GM21619 (cell line): Measurements from ENCODE around the gene HECTD4.
"Not testable (repeated sequence)": the region's sequence is repeated elsewhere in the genome, so short reads cannot be mapped to it uniquely, and the experiment has no call there.

ENCODE experiments used
- ATAC-seq: cut with Tn5 transposase; IDR thresholded peaks from one replicate; pipeline ENCODE4 v1.9.1; 2021; ENCODE audit not compliant: unreplicated experiment

Gene HECTD4

DNA sequence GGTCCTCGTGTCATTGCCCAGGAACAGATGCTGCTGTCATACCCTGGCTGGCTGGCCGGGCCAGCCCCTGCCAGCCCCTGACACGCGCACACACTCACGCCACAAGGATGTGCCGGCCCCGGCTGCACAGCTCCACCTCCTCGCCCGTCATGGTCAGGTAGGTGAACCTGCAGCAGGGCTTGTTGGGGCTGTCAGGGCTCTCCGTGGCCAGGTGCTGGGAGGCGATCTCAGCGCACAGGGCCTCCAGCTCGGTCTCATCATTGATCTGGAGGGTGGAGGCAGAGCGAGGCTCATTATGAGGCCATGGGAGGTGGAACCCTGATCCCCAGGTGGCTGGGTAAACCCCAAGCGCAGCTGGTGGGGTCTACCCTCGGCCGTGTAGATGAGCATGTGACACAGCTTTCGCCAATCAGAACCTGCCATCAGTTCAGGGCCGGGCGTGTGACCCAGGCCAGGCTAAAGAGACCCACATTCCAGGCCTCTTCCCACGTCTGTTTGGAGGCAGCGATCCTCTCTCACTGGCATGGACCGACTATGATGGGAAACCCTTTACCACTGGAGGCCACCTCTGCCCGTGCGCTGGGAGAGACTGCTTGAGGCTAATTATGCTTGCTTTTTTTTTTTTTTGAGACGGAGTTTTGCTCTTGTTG is 218.1 kb downstream of the HECTD4 start:
- ATAC-seq: no peak

GRCh38 chr12:112163471-112163991 is 218.7 kb downstream of the HECTD4 start:
- ATAC-seq: no peak

GRCh38 chr12:112163056-112163455 is 219.2 kb downstream of the HECTD4 start:
- no peak for ATAC-seq

DNA sequence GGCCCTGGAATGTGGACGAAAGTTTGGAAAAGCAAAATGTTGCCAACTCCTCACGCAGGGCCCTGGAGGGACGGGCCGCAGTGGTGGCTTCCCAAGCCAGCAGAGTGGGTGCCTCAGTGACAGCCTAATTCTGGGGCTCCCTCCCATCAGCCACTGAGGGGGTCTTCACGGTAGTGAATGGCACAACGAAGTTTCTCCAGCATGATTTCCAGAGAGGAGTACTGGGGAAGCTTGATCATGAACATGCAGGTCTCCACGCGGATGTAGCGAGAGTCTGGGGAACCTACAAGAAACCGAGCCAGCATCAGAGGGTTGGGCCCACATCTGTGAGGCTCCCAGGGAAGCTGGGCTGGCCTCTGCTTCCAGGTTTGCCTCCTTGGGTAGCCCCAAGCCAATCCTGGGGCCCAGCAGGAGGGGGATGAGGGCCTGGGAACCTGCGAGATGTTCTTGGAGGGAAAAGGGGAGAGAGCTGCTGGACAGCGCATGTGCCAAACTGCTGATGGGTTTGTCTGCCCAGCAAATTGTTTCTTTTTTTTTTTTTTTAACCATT is 219.9 kb downstream of the HECTD4 start:
- ATAC-seq: no peak

DNA sequence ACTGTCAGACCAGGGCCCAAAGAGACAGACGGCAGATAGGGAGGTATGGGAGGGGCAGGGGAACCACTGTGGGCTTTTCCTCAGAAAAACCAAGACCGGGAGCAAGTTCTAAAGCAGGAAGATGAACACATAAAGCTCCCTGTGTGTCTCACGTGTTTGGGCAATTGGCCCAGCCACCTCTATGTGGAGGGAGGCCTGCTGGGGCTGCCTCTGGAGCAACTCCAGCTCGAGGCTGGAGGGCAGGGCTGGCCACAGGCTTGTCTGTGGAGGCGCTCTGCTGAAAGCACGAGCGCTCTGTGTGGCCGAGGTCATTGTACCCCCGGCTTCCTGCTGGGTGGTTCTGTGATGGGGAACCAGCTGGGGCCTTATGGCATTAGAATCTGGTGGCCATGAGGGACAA is 220.5 kb downstream of the HECTD4 start:
- ATAC-seq: no peak

DNA sequence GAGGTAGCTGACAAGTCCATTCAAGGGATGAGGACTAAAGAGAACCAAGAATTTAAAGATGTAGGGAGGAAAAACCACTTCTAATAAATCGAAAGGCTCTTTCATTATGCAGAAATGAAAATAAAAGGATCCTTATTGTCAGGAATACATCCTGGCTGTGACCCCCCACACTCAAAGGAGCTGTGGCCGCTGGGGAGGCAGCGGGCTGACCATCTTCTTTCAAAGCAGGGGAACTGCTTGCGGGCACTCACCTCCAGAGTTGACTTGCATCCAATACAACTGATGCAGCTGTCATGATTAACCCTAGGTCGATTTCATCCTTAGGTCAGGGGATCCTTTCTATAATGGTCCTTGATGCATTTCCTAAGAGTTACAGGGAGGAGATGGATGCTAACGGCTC is 221.6 kb downstream of the HECTD4 start:
- ATAC-seq: no peak

GRCh38 chr12:112159146-112159541 is 223.1 kb downstream of the HECTD4 start:
- no peak for ATAC-seq

DNA sequence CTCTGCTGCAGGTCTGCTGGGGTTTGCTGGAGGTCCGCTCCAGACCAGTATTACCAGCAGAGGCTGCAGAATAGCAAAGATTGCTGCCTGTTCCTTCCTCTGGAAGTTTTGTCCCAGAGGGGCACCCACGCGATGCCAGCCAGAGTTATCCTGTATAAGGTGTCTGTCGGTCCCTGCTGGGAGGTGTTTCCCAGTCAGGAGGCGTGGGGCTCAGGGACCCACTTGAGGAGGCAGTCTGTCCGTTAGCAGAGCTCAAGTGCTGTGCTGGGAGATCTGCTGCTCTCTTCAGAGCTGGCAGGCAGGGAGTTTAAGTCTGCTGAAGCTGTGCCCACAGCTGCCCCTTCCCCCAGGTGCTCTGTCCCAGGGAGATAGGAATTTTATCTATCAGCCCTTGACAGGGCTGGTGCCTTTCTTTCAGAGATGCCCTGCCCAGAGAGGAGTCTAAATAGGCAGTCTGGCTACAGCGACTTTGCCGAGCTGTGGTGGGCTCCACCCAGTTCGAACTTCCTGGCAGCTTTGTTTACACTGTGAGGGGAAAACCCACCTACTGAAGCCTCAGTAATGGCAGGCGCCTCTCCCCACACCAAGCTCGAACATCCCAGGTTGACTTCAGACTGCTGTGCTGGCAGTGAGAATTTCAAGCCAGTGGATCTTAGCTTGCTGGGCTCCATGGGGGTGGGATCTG is 223.6 kb downstream of the HECTD4 start:
- not testable (repeated sequence) for ATAC-seq

DNA sequence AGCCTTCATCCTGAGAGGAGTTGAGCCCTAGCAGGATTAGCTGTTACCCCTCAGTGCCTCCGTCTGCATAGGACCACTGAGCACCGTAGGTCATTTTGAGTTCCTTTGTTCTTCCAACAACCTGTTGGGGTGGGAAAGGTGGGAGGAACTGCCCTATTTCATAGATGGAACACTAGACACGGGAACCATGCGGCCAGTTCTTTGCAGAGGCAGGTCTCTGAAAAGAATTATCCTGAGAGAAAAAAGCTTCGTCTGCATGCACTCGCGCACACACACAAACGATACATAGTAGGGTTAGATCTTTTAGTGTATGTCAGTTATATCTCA is 228.4 kb downstream of the HECTD4 start:
- ATAC-seq: no peak

GRCh38 chr12:112153181-112153892 is 228.9 kb downstream of the HECTD4 start:
- no peak for ATAC-seq

DNA sequence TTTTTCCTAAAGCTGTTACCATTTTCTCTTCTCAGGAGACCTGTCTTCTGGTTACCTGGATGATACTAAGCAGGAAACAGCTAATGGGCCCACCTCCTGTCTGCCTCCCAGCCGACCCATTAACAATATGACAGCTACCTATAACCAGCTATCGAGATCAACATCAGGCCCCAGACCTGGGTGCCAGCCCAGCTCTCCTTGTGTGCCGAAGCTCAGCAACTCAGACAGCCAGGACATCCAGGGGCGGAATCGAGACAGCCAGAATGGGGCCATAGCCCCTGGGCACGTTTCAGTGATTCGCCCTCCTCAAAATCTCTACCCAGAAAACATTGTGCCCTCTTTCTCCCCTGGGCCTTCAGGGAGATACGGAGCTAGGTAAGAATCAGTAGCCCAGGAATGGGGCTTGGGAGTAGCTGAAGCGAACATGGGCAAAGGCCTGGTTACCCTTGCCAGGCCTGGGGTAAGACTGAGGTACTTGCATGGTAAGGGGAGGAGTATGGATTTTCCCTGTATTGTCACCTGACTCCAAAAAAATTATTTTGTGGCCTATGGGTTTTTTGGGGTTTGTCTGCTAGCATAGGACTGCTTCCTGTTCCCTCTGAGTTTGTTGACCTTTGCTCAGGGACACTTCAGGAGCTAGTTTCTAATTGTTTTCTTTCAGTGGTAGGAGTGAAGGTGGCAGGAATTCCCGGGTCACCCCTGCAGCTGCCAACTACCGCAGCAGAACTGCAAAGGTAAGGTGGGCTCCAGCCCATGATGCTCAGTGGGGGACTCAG is 230.3 kb downstream of the HECTD4 start:
- ATAC-seq: no peak

DNA sequence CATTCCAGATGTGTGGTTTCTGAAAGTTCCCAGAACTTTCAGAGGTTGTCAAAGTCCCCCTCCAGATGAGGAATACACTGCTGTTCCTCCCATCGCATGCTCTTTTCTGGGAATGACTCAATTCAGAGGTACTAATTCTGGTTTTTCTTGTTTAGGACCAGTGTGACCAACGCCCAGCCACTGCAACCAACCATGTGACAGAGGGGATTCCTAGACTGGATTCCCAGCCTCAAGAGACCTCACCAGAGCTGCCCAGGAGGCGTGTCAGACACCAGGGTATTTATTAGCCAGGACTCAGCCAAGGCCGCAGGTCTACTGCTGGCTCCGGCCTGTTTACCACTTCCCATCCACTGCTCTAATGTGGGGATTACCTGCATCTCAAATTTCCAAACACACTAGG is 232.6 kb downstream of the HECTD4 start:
- no peak for ATAC-seq

- no peak for ATAC-seq
These were observed 234.2 kb downstream of the HECTD4 start for GRCh38 chr12:112148031-112148513.

- ATAC-seq: no peak
These were observed 236.1 kb downstream of the HECTD4 start for GRCh38 chr12:112146123-112146522.

GRCh38 chr12:112140728-112141127 is 241.5 kb downstream of the HECTD4 start:
- no peak for ATAC-seq

- ATAC-seq: no peak
These were observed 247.5 kb downstream of the HECTD4 start for GRCh38 chr12:112134731-112135130.

DNA sequence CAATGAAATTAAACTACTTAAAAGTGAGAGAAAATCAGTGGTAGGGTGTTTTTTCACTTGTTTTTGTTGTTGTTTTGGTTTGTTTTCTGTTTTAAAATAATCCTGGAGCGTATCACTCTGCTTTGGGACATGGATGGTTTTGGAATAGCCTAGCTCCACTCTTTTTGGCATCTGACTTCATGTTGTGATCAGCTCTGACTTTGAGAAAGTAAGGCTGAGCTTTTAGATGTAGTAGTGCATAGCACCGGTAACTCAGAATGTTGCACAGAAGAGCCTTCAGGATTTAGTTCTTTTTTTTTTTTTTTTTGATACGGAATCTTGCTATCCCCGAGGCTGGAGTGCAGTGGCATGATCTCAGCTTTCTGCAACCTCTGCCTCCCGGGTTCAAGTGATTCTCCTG is 248.8 kb downstream of the HECTD4 start:
- no peak for ATAC-seq

GRCh38 chr12:112131686-112132085 is 250.5 kb downstream of the HECTD4 start:
- no peak for ATAC-seq

DNA sequence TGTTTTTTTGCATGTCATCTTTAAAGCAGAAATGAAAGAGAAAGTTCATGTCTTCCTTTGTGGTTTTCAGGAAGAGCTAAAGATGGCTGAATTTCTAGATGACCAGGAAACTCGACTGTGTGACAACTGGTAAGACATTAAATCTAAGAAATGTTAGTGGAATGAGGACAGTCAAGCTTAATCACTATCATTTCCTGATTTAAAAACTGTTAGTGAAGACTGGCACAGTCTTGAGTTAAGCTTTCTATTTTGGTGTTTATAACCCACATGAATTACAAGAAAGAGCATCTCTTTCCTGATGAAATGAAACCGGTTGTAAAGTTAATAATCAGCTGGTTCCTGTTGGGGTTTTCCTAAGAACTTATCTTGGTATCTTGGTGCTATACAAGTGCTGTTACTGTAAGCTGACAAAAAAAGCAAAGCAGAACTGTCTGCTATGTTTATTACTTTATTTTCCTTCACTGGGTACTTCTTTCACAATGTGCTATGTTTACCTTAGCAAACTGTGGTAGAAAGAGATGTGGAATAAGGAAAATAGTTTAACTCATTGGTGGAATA is 251.7 kb downstream of the HECTD4 start:
- ATAC-seq: peak; percentile 53

DNA sequence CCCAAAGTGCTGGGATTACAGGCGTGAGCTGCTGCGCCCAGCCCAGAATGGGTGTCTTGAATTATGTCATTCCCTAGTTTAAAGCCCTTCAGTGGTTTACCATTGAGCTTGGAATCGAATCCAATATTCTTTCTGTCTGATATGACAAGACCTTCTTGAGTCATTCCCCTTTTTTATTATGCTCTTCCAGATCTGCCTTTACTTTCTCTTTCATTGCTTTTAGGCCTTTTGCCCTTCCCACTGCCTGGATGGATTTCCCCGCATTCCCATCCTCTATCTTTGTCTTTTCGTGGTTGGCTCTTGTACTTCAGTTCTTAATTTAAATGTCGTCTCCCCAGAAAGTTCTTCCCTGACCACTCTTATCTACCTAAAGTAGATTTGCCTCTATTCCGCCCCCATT is 255.3 kb downstream of the HECTD4 start:
- ATAC-seq: no peak

DNA sequence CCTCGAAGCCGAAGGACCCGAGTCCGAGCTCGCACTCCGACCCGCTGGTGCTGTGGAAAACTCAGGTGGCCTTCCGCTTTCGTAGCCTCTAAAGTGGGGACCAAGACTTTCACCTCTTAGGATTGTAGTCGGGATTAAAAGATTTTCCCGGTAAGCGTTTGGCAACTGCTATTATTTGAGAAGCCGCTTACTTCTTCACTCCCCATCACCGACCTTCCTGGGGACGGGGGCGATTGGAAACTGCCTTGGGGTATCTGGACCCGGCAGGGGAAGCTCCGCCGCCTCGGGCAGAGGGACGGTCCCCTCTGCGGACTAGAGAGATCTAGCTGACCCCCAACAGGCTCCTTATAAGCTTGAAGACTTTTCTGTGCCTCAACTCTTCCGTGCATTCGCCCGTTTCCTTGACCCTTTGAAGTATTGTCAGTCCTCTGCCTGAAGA is 256.2 kb downstream of the HECTD4 start:
- ATAC-seq: no peak
